ENCODE results near the gene CXCL5. TPM values are rescaled to one million over a fixed set of nuclear protein-coding genes. Genes with fewer than 3 reads are reported as not detected.

The CXCL5 gene
- total and polyA plus RNA-seq, 2 of the 4 experiments (the other 2 are of a cell fraction): 0.14 TPM; not detected in 1

- TF ChIP-seq MAZ (IDR thresholded peaks at IDR 0.05; ENCODE audit: borderline replicate concordance, low read depth, low read length) (no peak), RFX5 (IDR thresholded peaks at IDR 0.05; ENCODE audit: low read depth, low read length) (no peak)
Measured at GRCh38 chr4:74037076-74037955, 38.8 kb upstream of the CXCL5 start (continued).

DNA sequence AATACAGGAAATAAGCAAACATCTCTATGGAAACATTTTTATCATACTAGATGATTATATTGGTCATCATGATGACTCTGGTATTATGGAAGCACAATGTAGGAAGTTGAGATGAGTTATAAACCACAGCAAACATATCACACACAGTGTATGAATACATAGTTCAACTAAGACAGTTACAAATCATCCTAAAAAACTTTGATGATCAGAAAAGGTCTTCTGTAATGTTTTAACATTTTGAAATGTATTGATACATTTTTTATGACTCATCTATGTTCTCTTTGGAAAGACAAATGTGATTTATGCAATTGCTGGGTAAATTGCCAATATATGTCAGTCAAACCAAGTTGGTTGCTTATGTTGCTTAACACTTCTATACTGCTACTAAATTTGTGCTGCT, 35.3 kb upstream of the CXCL5 start:
- Histone ChIP-seq H3K9ac (ENCODE audit: low read depth, low read length) (no peak overlapping the region), H3K9me3 (ENCODE audit: control insufficient read depth, insufficient read depth, low read length) (no peaks in the 10 kb centered on the region), H2AK5ac (ENCODE audit: low read depth, low read length) (no peak overlapping the region), H3K56ac (ENCODE audit: extremely low read depth, insufficient read depth, low read length) (no peak overlapping the region), H3K14ac (replicated peaks; ENCODE audit: low read depth, low read length) (no peak overlapping the region), H2BK20ac (ENCODE audit: low read depth, low read length) (no peak overlapping the region), H3K4me1 (ENCODE audit: control insufficient read depth, insufficient read depth, low read length) (no peaks in the 10 kb centered on the region), H2BK120ac (ENCODE audit: low read depth, low read length) (no peak overlapping the region), H3K4ac (ENCODE audit: low read depth, low read length) (no peak overlapping the region), H4K5ac (ENCODE audit: low read depth, low read length) (no peak overlapping the region), H3K18ac (ENCODE audit: low read depth, low read length) (no peak overlapping the region), H2BK5ac (ENCODE audit: low read depth, low read length, poor library complexity, severe bottlenecking) (no peak overlapping the region), H3K4me3 (ENCODE audit: insufficient read depth, low read depth, low read length) (no peak overlapping the region), H4K91ac (ENCODE audit: insufficient read depth, low read depth, low read length) (no peak overlapping the region), H3K27ac (ENCODE audit: insufficient read depth, low read length) (no peak overlapping the region), H4K8ac (ENCODE audit: low read depth in 2 of 2, low read length in 2 of 2) (no peak overlapping the region), H2AFZ (replicated peaks; ENCODE audit: low read length, poor library complexity) (no peak overlapping the region), H3K9me1 (ENCODE audit: insufficient read depth, low read length) (0 out of 2 replicates have a peak, but pooled peaks cover 2% of the 10 kb centered on the region), H3K23ac (ENCODE audit: low read depth, low read length) (no peak overlapping the region), H3K79me1 (ENCODE audit: low read depth in 1 of 2, low read length in 2 of 2) (no peaks in the 10 kb centered on the region; a peak in 1 of 4 replicates), H2BK15ac (ENCODE audit: low read depth, low read length) (no peak overlapping the region), H2AK9ac (replicated peaks; ENCODE audit: low read depth, low read length, poor library complexity) (no peak overlapping the region), H3K27me3 (ENCODE audit: control insufficient read depth, insufficient read depth, low read length) (no peaks in the 10 kb centered on the region), H3K4me2 (ENCODE audit: low read depth, low read length) (no peak overlapping the region), H3K36me3 (ENCODE audit: control insufficient read depth, insufficient read depth, low read length) (no peaks in the 10 kb centered on the region), H4K20me1 (ENCODE audit: insufficient read depth, low read length) (no peaks in the 10 kb centered on the region)
- ATAC-seq (ENCODE audit: low read depth): no peak
- BruUV-seq (replicated peaks): no TSS peak
- in situ Hi-C loops (cut with MboI; ENCODE audit: low sequenced_read_pairs): loop anchor here (10.0 kb wide), 1 partner anchor 369 kb away; no protein-coding TSS in a partner anchor
- peak; percentile 60 for DNase-seq
- dilution Hi-C loops (cut with HindIII; ENCODE audit: low sequenced_read_pairs, unreplicated experiment): no loop called here
- ChIA-PET POLR2A (ENCODE audit: unreplicated experiment) (no interaction called here), CTCF (no interaction called here)
- intact Hi-C loops (cut with micrococcal nuclease): loop anchor here (10.0 kb wide), 3 partner anchors 109 to 459 kb away; partner anchors contain the start of gene CXCL1
- TF ChIP-seq, protein P1, sequence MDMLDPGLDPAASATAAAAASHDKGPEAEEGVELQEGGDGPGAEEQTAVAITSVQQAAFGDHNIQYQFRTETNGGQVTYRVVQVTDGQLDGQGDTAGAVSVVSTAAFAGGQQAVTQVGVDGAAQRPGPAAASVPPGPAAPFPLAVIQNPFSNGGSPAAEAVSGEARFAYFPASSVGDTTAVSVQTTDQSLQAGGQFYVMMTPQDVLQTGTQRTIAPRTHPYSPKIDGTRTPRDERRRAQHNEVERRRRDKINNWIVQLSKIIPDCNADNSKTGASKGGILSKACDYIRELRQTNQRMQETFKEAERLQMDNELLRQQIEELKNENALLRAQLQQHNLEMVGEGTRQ (IDR thresholded peaks at IDR 0.05; ENCODE audit: low read depth, low read length): no peak
- TF ChIP-seq NFE2L2 (IDR thresholded peaks at IDR 0.05; ENCODE audit: low read depth, low read length): no peak
- no peak for TF ChIP-seq CEBPB (IDR thresholded peaks at IDR 0.05; ENCODE audit: low read depth, low read length)
- TF ChIP-seq POLR2A (IDR thresholded peaks at IDR 0.05; ENCODE audit: low read depth, low read length): no peak
- TF ChIP-seq MXI1 (IDR thresholded peaks at IDR 0.05; ENCODE audit: borderline replicate concordance, low read depth, low read length): no peak
- no peak for TF ChIP-seq CHD1 (IDR thresholded peaks at IDR 0.05; ENCODE audit: low read depth, low read length)
- no peak for TF ChIP-seq FOS (IDR thresholded peaks at IDR 0.05; ENCODE audit: low read depth, low read length)
- no peak for TF ChIP-seq ELK1 (IDR thresholded peaks at IDR 0.05; ENCODE audit: borderline replicate concordance, low read depth, low read length)
- no peak for TF ChIP-seq RFX5 (IDR thresholded peaks at IDR 0.05; ENCODE audit: low read depth, low read length)
- no peak for TF ChIP-seq MAZ (IDR thresholded peaks at IDR 0.05; ENCODE audit: borderline replicate concordance, low read depth, low read length)
- TF ChIP-seq BHLHE40 (IDR thresholded peaks at IDR 0.05; ENCODE audit: low read depth, low read length): no peak
- no peak for TF ChIP-seq RCOR1 (IDR thresholded peaks at IDR 0.05; ENCODE audit: insufficient replicate concordance, low read length)
- no peak for TF ChIP-seq SMC3 (IDR thresholded peaks at IDR 0.05; ENCODE audit: low read depth, low read length)
- TF ChIP-seq RAD21 (IDR thresholded peaks at IDR 0.05; ENCODE audit: low read length): no peak
